HepG2 (cell line): ENCODE measurements around the gene C3orf70. TPM values are rescaled to one million over a fixed set of nuclear protein-coding genes. Genes with fewer than 3 reads are reported as not detected.

Source experiments
- BRD4 ChIP-seq: sonication (generic); formaldehyde crosslinking; IDR thresholded peaks from 2 replicates; pipeline ENCODE4 v1.4.0; 2020; ENCODE audit warnings: missing genetic modification reagents
- CSRNP1 ChIP-seq: sonication (generic); formaldehyde crosslinking; IDR thresholded peaks from 2 replicates; pipeline ENCODE4 v1.8.1; 2023; ENCODE audit warnings: mild to moderate bottlenecking, missing genetic modification reagents
- HNF1A ChIP-seq, 2 experiments: sonication (generic) in 1 of 2; formaldehyde crosslinking in 1 of 2; IDR thresholded peaks; 2 replicates each; pipeline versions ENCODE4 v1.4.0 to v1.6.1; 2016 to 2020; ENCODE audit warnings: borderline replicate concordance in 1 of 2, low read depth in 1 of 2, mild to moderate bottlenecking in 1 of 2, missing genetic modification reagents in 1 of 2
- HNF1B ChIP-seq: sonication (generic); formaldehyde crosslinking; IDR thresholded peaks from 2 replicates; pipeline ENCODE4 v1.5.1; 2020; ENCODE audit warnings: mild to moderate bottlenecking, moderate library complexity, missing genetic modification reagents
- HNF4A ChIP-seq: sonication (generic); formaldehyde crosslinking; IDR thresholded peaks from 2 replicates; pipeline ENCODE4 v1.4.0; 2020; ENCODE audit warnings: missing genetic modification reagents
- KAT8 ChIP-seq: IDR thresholded peaks from 2 replicates; pipeline ENCODE4 v1.6.1; 2016; ENCODE audit warnings: missing genetic modification reagents, missing compliant biosample characterization
- MAZ ChIP-seq, 2 experiments: sonication (generic) in 1 of 2; formaldehyde crosslinking in 1 of 2; IDR thresholded peaks; 2 replicates each; pipeline versions ENCODE4 v1.5.0 to v1.6.1; 2012 to 2020; ENCODE audit warnings: low read depth in 2 of 2, mild to moderate bottlenecking in 2 of 2, borderline replicate concordance in 1 of 2, improper control_type of control experiment in 1 of 2, low read length in 1 of 2, missing genetic modification reagents in 1 of 2, moderate library complexity in 1 of 2
- MTA3 ChIP-seq: sonication (generic); formaldehyde crosslinking; IDR thresholded peaks from 2 replicates; pipeline ENCODE4 v1.4.0; 2020; ENCODE audit warnings: missing genetic modification reagents
- PCBP2 ChIP-seq: fragments of 200-400 bp; formaldehyde crosslinking; optimal IDR thresholded peaks from 2 replicates; pipeline ENCODE3; 2018; ENCODE audit warnings: low read length, low read depth; ENCODE audit not compliant: poor library complexity, severe bottlenecking
- RARA ChIP-seq: IDR thresholded peaks from 2 replicates; pipeline ENCODE4 v1.6.1; 2016; ENCODE audit warnings: missing genetic modification reagents, missing compliant biosample characterization
- RBFOX2 ChIP-seq: fragments of 200-400 bp; formaldehyde crosslinking; IDR thresholded peaks from 2 replicates; pipeline ENCODE4 v1.6.1; 2017; ENCODE audit warnings: low read depth, mild to moderate bottlenecking, low read length
- RELA ChIP-seq: sonication (generic); formaldehyde crosslinking; IDR thresholded peaks from 2 replicates; pipeline ENCODE4 v1.4.0; 2020; ENCODE audit warnings: missing genetic modification reagents
- SIX1 ChIP-seq: sonication (generic); formaldehyde crosslinking; IDR thresholded peaks from 2 replicates; pipeline ENCODE4 v1.4.0; 2020; ENCODE audit warnings: missing genetic modification reagents, borderline replicate concordance
- TMF1 ChIP-seq: sonication (generic); formaldehyde crosslinking; IDR thresholded peaks from 2 replicates; pipeline ENCODE4 v1.8.1; 2022; ENCODE audit warnings: low read depth, missing genetic modification reagents
- ZNF225 ChIP-seq: sonication (generic); formaldehyde crosslinking; IDR thresholded peaks from 2 replicates; pipeline ENCODE4 v1.4.0; 2020; ENCODE audit warnings: mild to moderate bottlenecking, missing genetic modification reagents
- ZNF562 ChIP-seq: sonication (generic); formaldehyde crosslinking; IDR thresholded peaks from 2 replicates; pipeline ENCODE4 v1.8.0; 2022; ENCODE audit warnings: missing genetic modification reagents, borderline replicate concordance
- ZNF709 ChIP-seq: sonication (generic); formaldehyde crosslinking; IDR thresholded peaks from 2 replicates; pipeline ENCODE4 v1.5.0; 2020; ENCODE audit warnings: mild to moderate bottlenecking, missing genetic modification reagents
- ZSCAN31 ChIP-seq: sonication (generic); formaldehyde crosslinking; IDR thresholded peaks from 2 replicates; pipeline ENCODE4 v1.5.0; 2020; ENCODE audit warnings: low read depth, mild to moderate bottlenecking, missing genetic modification reagents
- ZUFSP ChIP-seq: sonication (generic); formaldehyde crosslinking; IDR thresholded peaks from 2 replicates; pipeline ENCODE4 v1.9.0; 2021; ENCODE audit warnings: missing genetic modification reagents, mild to moderate bottlenecking, borderline replicate concordance
- polyA plus RNA-seq, 8 experiments: library from polyadenylated mRNA; depleted of rRNA in 3 of 8; stranded (reverse) in 7 of 8; unstranded in 1 of 8; fragments of >200 nt; fragmentation: Illumina TruSeq in 4 of 8; extraction: Trizol in 4 of 8; gene quantifications; 2 replicates each; pipeline versions ENCODE4 v1.2.1 to v1.2.3, GENCODE V29; 2011 to 2016; ENCODE audit warnings: low read depth in 4 of 8, missing spikeins in 1 of 8, mixed read lengths in 1 of 8; ENCODE audit not compliant: insufficient read depth in 1 of 8
- total RNA-seq, 5 experiments: library from RNA; depleted of rRNA; stranded (reverse); fragments of >200 nt; fragmentation: Illumina TruSeq; extraction: Trizol; gene quantifications; 2 replicates each; pipeline ENCODE4 v1.2.3, GENCODE V29; 2016; ENCODE audit warnings: low read depth in 1 of 5

C3orf70 gene
- total and polyA plus RNA-seq, 2 of the 13 experiments (the other 11 are each of a cell fraction or from before 2014, with no cell fraction given), result 0.79 to 2.4 TPM

GRCh38 chr3:185152410-185153170 lies at the start of gene C3orf70 (continued):
- TF ChIP-seq HNF1A (IDR thresholded peaks at IDR 0.05; ENCODE audit: low read depth) (no peak), HNF1A (CRISPR knock-in tag; IDR thresholded peaks at IDR 0.05; ENCODE audit: borderline replicate concordance) (no peak), MTA3 (CRISPR knock-in tag) (no peak), RARA (CRISPR knock-in tag) (no peak), HNF4A (CRISPR knock-in tag) (no peak), MAZ (IDR thresholded peaks at IDR 0.05; ENCODE audit: borderline replicate concordance, low read depth, low read length) (no peak), MAZ (CRISPR knock-in tag; IDR thresholded peaks at IDR 0.05; ENCODE audit: low read depth) (peak; percentile 30; the same call in 1 of the 2 replicates), SIX1 (CRISPR knock-in tag) (no peak), BRD4 (CRISPR knock-in tag) (0 out of 2 replicates have a peak, but pooled peaks have one; percentile 33), CSRNP1 (CRISPR knock-in tag) (0 out of 2 replicates have a peak, but pooled peaks have one; percentile 50), HNF1B (CRISPR knock-in tag) (no peak), ZSCAN31 (CRISPR knock-in tag) (no peak), TMF1 (CRISPR knock-in tag) (peak; percentile 83), RELA (CRISPR knock-in tag) (no peak), ZNF225 (CRISPR knock-in tag) (0 out of 2 replicates have a peak, but pooled peaks have one; percentile 34), PCBP2 (no peak), RBFOX2 (peak; percentile 74), ZNF562 (CRISPR knock-in tag) (peak; percentile 70; the same call in 1 of the 2 replicates), KAT8 (CRISPR knock-in tag) (no peak), ZUFSP (CRISPR knock-in tag) (no peak), ZNF709 (CRISPR knock-in tag) (0 out of 2 replicates have a peak, but pooled peaks have one; percentile 78)
